GM18526 (cell line): ENCODE data around the gene CAMTA1.

Experiments used
- POLR2A ChIP-seq: IDR thresholded peaks from 3 replicates; pipeline ENCODE4 v1.6.1; 2011; ENCODE audit not compliant: insufficient read length; ENCODE audit errors: extremely low read depth

The CAMTA1 gene

DNA sequence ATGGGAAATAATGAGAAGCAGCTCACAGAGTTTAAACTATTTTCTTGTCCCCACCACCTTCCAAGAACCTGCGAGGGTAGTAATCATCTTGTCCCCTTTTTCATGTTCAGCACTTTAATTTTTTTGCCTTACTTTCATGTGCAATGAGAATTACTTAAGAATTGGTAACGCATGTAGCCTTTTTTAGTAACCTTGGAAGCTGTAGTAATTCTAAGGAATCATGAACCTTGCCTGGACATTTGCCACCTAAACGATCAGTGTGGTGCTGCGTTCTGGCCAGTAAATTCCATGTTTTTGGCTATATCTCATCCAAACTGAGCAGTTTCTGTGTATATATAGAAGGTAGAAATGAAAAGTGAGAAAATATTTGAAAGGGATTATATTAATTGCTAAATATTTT, 981.9 kb downstream of the CAMTA1 start:
- TF ChIP-seq POLR2A: no peak

DNA sequence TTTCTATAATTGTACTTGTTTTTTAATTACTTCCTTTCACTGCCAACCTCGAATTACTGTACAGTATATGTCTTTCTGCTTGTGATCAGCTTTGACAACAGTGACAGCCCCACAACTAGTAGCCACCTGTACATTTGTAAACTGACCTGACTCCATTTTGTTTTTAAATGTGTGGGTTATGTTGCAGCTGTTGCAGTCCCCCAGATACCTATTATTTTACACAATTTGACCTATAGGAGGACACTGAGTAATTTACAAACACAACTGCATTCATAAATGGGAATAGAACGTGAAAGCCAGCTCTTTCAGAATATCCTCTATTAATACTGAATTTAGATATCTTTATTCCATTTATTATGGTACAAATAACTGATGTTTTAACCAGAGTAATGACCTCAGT, 983.3 kb downstream of the CAMTA1 start:
- TF ChIP-seq POLR2A: no peak

DNA sequence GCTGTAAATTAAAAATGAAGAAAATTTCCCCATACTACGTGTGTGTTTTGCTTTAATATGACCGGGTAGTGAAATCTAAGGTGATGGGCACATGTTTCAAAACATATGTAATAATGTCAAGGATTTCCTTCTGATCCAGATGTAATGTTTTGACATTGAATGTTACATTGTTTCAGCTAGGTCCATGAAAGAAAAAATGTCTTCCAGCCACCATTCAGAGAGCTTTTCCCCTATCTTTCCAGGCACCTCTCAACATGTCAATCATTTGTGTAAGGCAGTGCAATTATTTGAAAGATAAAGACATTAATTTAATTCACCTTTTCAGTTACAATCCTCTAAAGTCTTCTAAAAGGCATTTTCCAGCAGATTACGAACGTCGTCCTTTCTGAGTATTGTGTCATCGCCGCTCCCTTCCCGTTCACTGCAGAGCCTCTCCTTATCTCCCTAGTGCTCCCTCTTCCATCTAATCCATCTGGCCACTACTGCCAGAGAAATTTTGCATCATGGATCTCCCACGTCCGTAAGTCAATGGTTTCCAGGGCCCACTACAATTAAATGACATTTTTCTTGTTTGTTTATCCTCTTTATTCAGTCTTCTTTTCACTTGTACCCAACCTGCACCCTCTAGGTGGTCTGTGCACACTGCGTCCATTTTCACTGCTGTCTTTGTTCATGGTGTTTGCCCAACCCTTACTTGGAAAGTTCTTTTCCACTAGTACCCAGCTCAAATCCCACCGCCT, 984.6 kb downstream of the CAMTA1 start:
- no peak for TF ChIP-seq POLR2A

DNA sequence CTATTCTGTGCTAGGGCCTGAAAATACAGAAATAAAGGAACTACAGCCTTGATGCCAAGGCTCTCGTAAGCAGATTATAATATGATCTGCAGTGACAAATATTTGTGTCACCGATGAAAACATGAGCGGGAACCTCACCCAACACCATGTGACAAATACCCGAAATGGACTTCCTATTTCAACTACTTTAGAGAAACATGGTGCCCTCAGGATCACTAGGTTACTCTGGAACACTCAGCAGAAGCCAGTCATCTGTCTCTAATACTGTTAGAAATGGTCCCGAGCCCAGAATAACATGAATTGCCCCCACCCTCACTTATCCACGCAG, 985.4 kb downstream of the CAMTA1 start:
- no peak for TF ChIP-seq POLR2A

GRCh38 chr1:7770997-7771822, 986.0 kb downstream of the CAMTA1 start, which contains the start of gene VAMP3:
Gene VAMP3, plus strand, starts transcription at chr1:7771296. Its CDS starts 88 bp downstream, at chr1:7771384.
- peak; percentile 52 for TF ChIP-seq POLR2A

GRCh38 chr1:7771823-7772299, 986.6 kb downstream of the CAMTA1 start:
- no peak for TF ChIP-seq POLR2A

DNA sequence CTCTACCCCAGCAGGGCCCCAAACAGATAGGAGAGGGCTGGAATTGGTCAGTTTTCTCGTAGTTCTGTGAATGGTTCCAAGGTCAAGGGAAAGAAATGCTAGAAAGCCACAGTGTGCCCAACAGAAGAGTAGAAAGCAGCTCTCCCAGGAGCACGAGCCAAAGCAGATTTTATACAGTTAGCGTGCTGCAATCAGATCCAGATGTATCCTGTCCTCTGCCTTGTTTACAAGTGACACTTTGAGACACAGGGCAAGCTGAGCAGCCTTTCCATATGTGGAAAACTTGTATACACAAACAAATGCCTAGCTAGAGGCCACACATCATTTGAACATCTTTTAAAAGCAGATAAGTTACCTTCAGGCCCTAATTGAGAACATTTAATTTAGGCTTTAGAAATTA, 992.3 kb downstream of the CAMTA1 start:
- no peak for TF ChIP-seq POLR2A

- TF ChIP-seq POLR2A: no peak
These were observed 992.9 kb downstream of the CAMTA1 start for GRCh38 chr1:7778133-7778628.

DNA sequence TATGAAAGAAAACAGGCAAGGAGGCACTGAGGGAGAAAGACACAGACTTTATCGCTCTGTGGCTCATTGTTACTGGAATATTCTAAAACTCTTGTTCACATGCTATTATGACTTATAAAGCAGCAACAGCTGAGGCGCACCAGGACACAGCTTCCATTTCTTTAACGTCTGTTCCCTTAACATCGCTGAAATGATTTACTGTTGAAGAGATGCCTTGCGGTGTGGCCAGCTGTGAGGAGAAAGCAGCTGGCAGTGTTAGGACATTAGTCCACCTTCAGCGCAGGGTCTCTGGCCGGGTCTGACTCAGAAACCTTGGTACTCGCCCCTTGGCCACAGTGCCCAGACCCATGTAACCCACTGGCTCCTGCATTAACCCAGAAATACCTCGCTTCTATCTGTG, 995.7 kb downstream of the CAMTA1 start:
- TF ChIP-seq POLR2A: no peak

- no peak for TF ChIP-seq POLR2A
These were observed 996.2 kb downstream of the CAMTA1 start for GRCh38 chr1:7781501-7781900.

DNA sequence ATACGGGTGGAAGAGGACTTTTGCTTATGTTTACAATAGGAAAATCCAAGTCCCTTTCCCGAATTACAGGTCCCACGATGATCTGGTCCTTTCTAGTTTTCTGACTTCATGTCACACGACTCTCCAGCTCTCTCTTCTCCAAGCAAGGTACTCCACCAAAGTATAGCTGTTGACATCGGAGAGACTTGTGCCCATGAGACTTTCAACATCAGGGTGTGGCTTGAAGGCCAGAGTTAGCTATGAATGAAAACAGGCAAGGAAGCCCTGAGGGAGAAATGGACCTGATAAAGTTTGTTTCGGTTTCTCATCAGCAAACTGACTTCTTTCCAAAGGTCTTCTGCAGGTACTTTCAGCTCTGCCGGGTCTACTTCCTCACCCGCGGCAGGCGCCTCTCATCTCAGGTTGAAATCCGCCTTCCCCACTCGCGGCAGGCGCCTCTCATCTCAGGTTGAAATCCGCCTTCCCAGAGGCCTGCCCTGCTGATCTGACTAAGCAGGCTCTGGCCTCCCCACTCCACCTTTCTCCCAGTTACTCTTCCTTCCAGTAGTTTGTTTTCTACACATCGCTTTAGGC, 996.8 kb downstream of the CAMTA1 start:
- TF ChIP-seq POLR2A: no peak

DNA sequence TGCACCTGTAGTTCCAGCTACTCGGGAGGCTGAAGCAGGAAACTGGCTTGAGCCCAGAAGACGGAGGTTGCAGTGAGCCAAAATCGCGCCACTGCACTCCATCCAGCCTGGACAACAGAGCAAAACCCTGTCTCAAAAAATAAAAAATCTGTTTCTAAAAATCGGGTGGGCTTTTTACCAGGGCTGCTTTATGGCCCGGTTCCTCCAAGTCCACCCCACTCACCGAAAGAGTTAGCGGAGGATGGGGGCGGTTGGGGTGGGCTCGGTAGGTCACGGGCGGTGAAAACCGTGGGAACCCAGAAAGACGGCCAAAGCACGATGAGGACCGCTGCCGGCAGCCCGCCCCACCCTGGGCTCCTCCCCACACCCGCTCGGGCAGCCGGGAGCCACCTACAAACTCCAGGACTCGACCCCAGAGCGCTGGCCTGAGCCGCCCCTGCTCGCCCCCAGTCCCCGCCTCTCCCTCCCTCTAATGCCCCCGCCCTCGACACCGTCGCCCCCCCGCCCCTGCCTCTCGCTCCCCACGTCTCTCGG, 998.0 kb downstream of the CAMTA1 start:
- TF ChIP-seq POLR2A: no peak

GRCh38 chr1:7783826-7784491, 998.7 kb downstream of the CAMTA1 start, which contains the start of gene PER3:
Gene PER3, plus strand, starts transcription at chr1:7784291. Its CDS starts 587 bp downstream, at chr1:7784878.
- peak; percentile 9 for TF ChIP-seq POLR2A

DNA sequence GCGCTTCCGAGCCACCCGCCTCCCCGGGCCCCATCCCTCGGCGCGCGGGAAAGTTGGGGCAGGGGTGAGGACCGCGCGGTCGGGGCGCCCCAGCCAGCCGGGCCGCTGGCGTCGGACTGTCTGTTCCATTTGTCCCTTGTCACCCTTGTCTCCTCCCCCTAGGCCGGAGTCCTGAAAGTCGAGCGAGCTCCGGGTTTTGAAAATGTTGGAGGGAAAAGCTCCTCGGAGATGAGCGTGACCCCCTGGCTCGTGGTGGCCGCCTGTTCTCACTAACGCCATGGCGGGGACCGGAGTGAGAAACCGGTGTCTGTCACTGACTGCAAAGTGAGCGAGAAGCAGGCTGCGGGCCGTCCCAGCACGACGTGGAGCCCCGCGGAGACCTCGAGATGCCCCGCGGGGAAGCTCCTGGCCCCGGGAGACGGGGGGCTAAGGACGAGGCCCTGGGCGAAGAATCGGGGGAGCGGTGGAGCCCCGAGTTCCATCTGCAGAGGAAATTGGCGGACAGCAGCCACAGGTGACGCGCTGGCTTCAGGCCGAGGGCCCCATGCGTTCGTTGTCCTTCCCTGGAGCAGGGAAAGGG, 999.3 kb downstream of the CAMTA1 start:
- TF ChIP-seq POLR2A: no peak
